Upper lobe of left lung (tissue), 6 donors: ENCODE results near the gene ATP23. TPM values are rescaled to one million over a fixed set of nuclear protein-coding genes. Genes with fewer than 3 reads are reported as not detected.

Experiments
- ATAC-seq, 2 donors: fragments of 200-7000 bp; cut with Tn5 transposase; one replicate each; pipeline ENCODE4 v1.9.1; 2022; ENCODE audit warnings: mild to moderate bottlenecking in 2 of 2, moderate library complexity in 2 of 2; ENCODE audit not compliant: low FRiP score in 2 of 2
- DNase-seq, 2 donors: peaks; one replicate each; pipeline ENCODE4 v3.0.0-alpha.2; 2019 to 2020
- H3K27ac ChIP-seq, 4 donors: fragments of 200-600 bp; sonication (generic); one replicate each; pipeline ENCODE4 v1.5.1; 2016 to 2019
- H3K27me3 ChIP-seq, 4 donors: fragments of 200-600 bp; sonication (generic); one replicate each; pipeline ENCODE4 v1.5.1; 2017 to 2019
- H3K36me3 ChIP-seq, 4 donors: fragments of 200-600 bp; sonication (generic); one replicate each; pipeline ENCODE4 v1.5.1; 2016 to 2019
- H3K4me1 ChIP-seq, 4 donors: fragments of 200-600 bp; sonication (generic); one replicate each; pipeline ENCODE4 v1.5.1; 2018 to 2019
- H3K4me3 ChIP-seq, 4 donors: fragments of 200-600 bp; sonication (generic); one replicate each; pipeline ENCODE4 v1.5.1; 2017 to 2019; ENCODE audit warnings: mild to moderate bottlenecking in 2 of 4, moderate library complexity in 1 of 4
- H3K9me3 ChIP-seq, 4 donors: fragments of 200-600 bp; sonication (generic); one replicate each; pipeline ENCODE4 v1.5.1; 2018 to 2019
- CTCF ChIP-seq, 6 experiments: fragments of 450-650 bp in 4 of 6; fragments of 200-600 bp in 2 of 6; sonication (generic) in 2 of 6; IDR thresholded peaks; one replicate each; pipeline ENCODE4 v1.5.1; 2016 to 2019; ENCODE audit warnings: antibody characterized with exemption in 6 of 6
- EP300 ChIP-seq, 4 donors: sonication (generic); formaldehyde crosslinking; IDR thresholded peaks; one replicate each; pipeline ENCODE4 v1.5.1; 2017; ENCODE audit warnings: antibody characterized with exemption in 4 of 4, control low read depth in 2 of 4
- POLR2A ChIP-seq, 4 donors: fragments of 450-650 bp; IDR thresholded peaks; one replicate each; pipeline ENCODE4 v1.5.1; 2016 to 2017; ENCODE audit warnings: antibody characterized with exemption in 4 of 4, mild to moderate bottlenecking in 2 of 4
- POLR2AphosphoS5 ChIP-seq, 2 donors: sonication (generic); formaldehyde crosslinking; IDR thresholded peaks; one replicate each; pipeline ENCODE4 v1.5.1; 2017; ENCODE audit warnings: antibody characterized with exemption in 2 of 2
- WGBS, 2 donors: methylation state at CpG; one replicate each; pipeline ENCODE4 v1.1.5; 2017 to 2018; 5-methylcytosine and 5-hydroxymethylcytosine counted together
- total RNA-seq, 6 donors: library from RNA; depleted of rRNA in 4 of 6; stranded (reverse); fragments of >200 nt in 4 of 6; gene quantifications; one replicate each; pipeline versions ENCODE4 v1.1.0 to v1.2.1, GENCODE V29; 2016 to 2021
- donor health status: DM: no; HTN: no; CAD: no; lungs with moderate emphysema.
- donor health status: DM: no; HTN: yes; CAD: no; lungs with severe emphysema.

The ATP23 gene
- total RNA-seq, 6 donors from 2014 or later: 4.7 to 18.8 (median 7.7) TPM; not detected in 1

- no peak for DNase-seq
- ATAC-seq: no peak
- Histone ChIP-seq H3K9me3 (no peaks in the 10 kb centered on the region), H3K27ac (no peak overlapping the region), H3K36me3 (no peaks in the 10 kb centered on the region), H3K27me3 (no peaks in the 10 kb centered on the region), H3K4me1 (peaks cover 0 to 15% (median 2%) of the 10 kb centered on the region in 4 donors), H3K4me3 (no peak overlapping the region)
- TF ChIP-seq EP300 (IDR thresholded peaks at IDR 0.05): no peak
- TF ChIP-seq POLR2A (IDR thresholded peaks at IDR 0.05): no peak
- TF ChIP-seq POLR2AphosphoS5 (IDR thresholded peaks at IDR 0.05): no peak
- TF ChIP-seq CTCF (IDR thresholded peaks at IDR 0.05): no peak
- WGBS, 2 donors: 83 to 85% methylated on average over 8 of the region's 8 CpGs
These were observed 32.9 kb upstream of the ATP23 start for GRCh38 chr12:57908511-57908910.

- Histone ChIP-seq H3K27ac (no peak overlapping the region), H3K4me3 (no peak overlapping the region), H3K36me3 (no peaks in the 10 kb centered on the region), H3K9me3 (no peaks in the 10 kb centered on the region), H3K27me3 (no peaks in the 10 kb centered on the region), H3K4me1 (peaks cover 0 to 15% (median 2%) of the 10 kb centered on the region in 4 donors)
- TF ChIP-seq POLR2AphosphoS5 (IDR thresholded peaks at IDR 0.05) (no peak), EP300 (IDR thresholded peaks at IDR 0.05) (no peak), POLR2A (IDR thresholded peaks at IDR 0.05) (no peak), CTCF (IDR thresholded peaks at IDR 0.05) (no peak)
- WGBS, 2 donors: 82 to 87% methylated on average over 4 of the region's 4 CpGs
- DNase-seq: no peak
- no peak for ATAC-seq
These were observed 32.3 kb upstream of the ATP23 start for GRCh38 chr12:57909056-57909455.

GRCh38 chr12:57909611-57910010 is 31.8 kb upstream of the ATP23 start:
- Histone ChIP-seq H3K27ac (no peak overlapping the region), H3K4me1 (peaks cover 0 to 15% (median 2%) of the 10 kb centered on the region in 4 donors), H3K36me3 (no peaks in the 10 kb centered on the region), H3K27me3 (no peaks in the 10 kb centered on the region), H3K4me3 (no peak overlapping the region), H3K9me3 (no peaks in the 10 kb centered on the region)
- WGBS, 2 donors: 76 to 82% methylated on average over 4 of the region's 4 CpGs
- TF ChIP-seq CTCF (IDR thresholded peaks at IDR 0.05) (no peak), POLR2AphosphoS5 (IDR thresholded peaks at IDR 0.05) (no peak), EP300 (IDR thresholded peaks at IDR 0.05) (no peak), POLR2A (IDR thresholded peaks at IDR 0.05) (no peak)
- DNase-seq (no peak), ATAC-seq (no peak)

GRCh38 chr12:57918147-57918546 is 23.2 kb upstream of the ATP23 start:
- TF ChIP-seq POLR2A (IDR thresholded peaks at IDR 0.05) (no peak), CTCF (IDR thresholded peaks at IDR 0.05) (no peak), POLR2AphosphoS5 (IDR thresholded peaks at IDR 0.05) (no peak), EP300 (IDR thresholded peaks at IDR 0.05) (no peak)
- H3K36me3 ChIP-seq: no peaks in the 10 kb centered on the region
- no peaks in the 10 kb centered on the region for H3K27me3 ChIP-seq
- H3K27ac ChIP-seq: no peak overlapping the region
- 68 to 74% methylated on average over 4 of the region's 4 CpGs for WGBS, 2 donors
- ATAC-seq (no peak), DNase-seq (no peak)
- H3K4me3 ChIP-seq: no peak overlapping the region
- no peaks in the 10 kb centered on the region for H3K4me1 ChIP-seq
- no peaks in the 10 kb centered on the region for H3K9me3 ChIP-seq

- 56 to 58% methylated on average over 3 of the region's 3 CpGs for WGBS, 2 donors
- no peak for TF ChIP-seq CTCF (IDR thresholded peaks at IDR 0.05)
- TF ChIP-seq POLR2A (IDR thresholded peaks at IDR 0.05): no peak
- TF ChIP-seq EP300 (IDR thresholded peaks at IDR 0.05): no peak
- TF ChIP-seq POLR2AphosphoS5 (IDR thresholded peaks at IDR 0.05): no peak
- no peak for ATAC-seq
- H3K9me3 ChIP-seq: no peaks in the 10 kb centered on the region
- H3K36me3 ChIP-seq: no peaks in the 10 kb centered on the region
- no peaks in the 10 kb centered on the region for H3K27me3 ChIP-seq
- no peaks in the 10 kb centered on the region for H3K4me1 ChIP-seq
- no peak for DNase-seq
- no peak overlapping the region for H3K4me3 ChIP-seq
- no peak overlapping the region for H3K27ac ChIP-seq
These were observed 14.3 kb upstream of the ATP23 start for GRCh38 chr12:57927086-57927485.
